A549 (cell line): ENCODE results near the gene CEACAM7. TPM values are rescaled to one million over a fixed set of nuclear protein-coding genes. Genes with fewer than 3 reads are reported as not detected.

ENCODE experiments used
- ATAC-seq, 2 experiments: fragments of 200-7000 bp in 1 of 2; fragments of >200 bp in 1 of 2; cut with Nextera tagmentation in 1 of 2; cut with Tn5 transposase in 1 of 2; 3 replicates each; pipeline versions ENCODE4 v1.8.0 to v1.9.1; 2018 to 2020; ENCODE audit warnings: mild to moderate bottlenecking in 1 of 2, moderate library complexity in 1 of 2
- CTCF ChIA-PET: fragments of 300-600 bp; sonication (Branson Sonifier 250); formaldehyde crosslinking; extraction: SDS; loops from one replicate; lab custom pipeline; 2021; ENCODE audit warnings: antibody characterized with exemption, inconsistent platforms; lab: Yijun Ruan, JAX
- POLR2A ChIA-PET: fragments of 350-600 bp; formaldehyde crosslinking; extraction: SDS; loops from one replicate; lab custom pipeline; 2021; ENCODE audit warnings: antibody characterized with exemption, inconsistent platforms; lab: Yijun Ruan, JAX
- DNase-seq, 2 experiments: peaks; one replicate each; pipeline versions ENCODE4 v3.0.0 to v3.0.0-alpha.2; 2011 to 2016; ENCODE audit warnings: low read depth in 1 of 2, low spot score in 1 of 2
- FAIRE-seq: peaks from 2 replicates; lab custom pipeline; 2011; peaks lifted over from hg19 to GRCh38; lab: Jason Lieb, UNC
- H3K27ac ChIP-seq, 2 experiments: fragments of >200 bp; sonication (Bioruptor Twin); formaldehyde crosslinking; 3 replicates each; pipeline ENCODE4 v1.5.1; 2016 to 2017
- H3K4me1 ChIP-seq: fragments of >200 bp; sonication (Bioruptor Twin); formaldehyde crosslinking; 3 replicates; pipeline ENCODE4 v1.6.1; 2016
- H3K4me2 ChIP-seq: fragments of >200 bp; sonication (Bioruptor Twin); formaldehyde crosslinking; 3 replicates; pipeline ENCODE4 v1.6.1; 2016
- H3K4me3 ChIP-seq: fragments of >200 bp; sonication (Bioruptor Twin); formaldehyde crosslinking; 3 replicates; pipeline ENCODE4 v1.5.1; 2016
- H3K9me3 ChIP-seq: fragments of >200 bp; sonication (Bioruptor Twin); formaldehyde crosslinking; 3 replicates; pipeline ENCODE4 v1.6.1; 2016
- BHLHE40 ChIP-seq: IDR thresholded peaks from 2 replicates; pipeline ENCODE4 v1.6.1; 2012; ENCODE audit warnings: low read depth, low read length, inconsistent platforms
- CBX2 ChIP-seq: fragments of 200-600 bp; sonication (generic); IDR thresholded peaks from 2 replicates; pipeline ENCODE4 v1.6.1; 2016; ENCODE audit warnings: low read depth, mild to moderate bottlenecking, borderline replicate concordance
- CHD2 ChIP-seq: fragments of 150-350 bp; IDR thresholded peaks from 2 replicates; pipeline ENCODE4 v1.6.1; 2014; ENCODE audit warnings: low read length; ENCODE audit not compliant: partially characterized antibody
- CHD4 ChIP-seq: fragments of 200-600 bp; sonication (generic); IDR thresholded peaks from 2 replicates; pipeline ENCODE4 v1.6.1; 2016; ENCODE audit warnings: antibody characterized with exemption, mild to moderate bottlenecking, borderline replicate concordance
- CTCF ChIP-seq: fragments of >200 bp; sonication (Bioruptor Twin); formaldehyde crosslinking; IDR thresholded peaks from 3 replicates; pipeline ENCODE4 v1.5.1; 2016
- ELK1 ChIP-seq: fragments of 150-350 bp; IDR thresholded peaks from 2 replicates; pipeline ENCODE4 v1.6.1; 2014; ENCODE audit warnings: low read depth, mild to moderate bottlenecking, low read length
- EP300 ChIP-seq, 2 experiments: fragments of >200 bp; sonication (Bioruptor Twin); formaldehyde crosslinking; IDR thresholded peaks; 2 replicates in 1 of 2; 3 replicates in 1 of 2; pipeline ENCODE4 v1.6.1; 2016 to 2017
- ESRRA ChIP-seq: fragments of 150-350 bp; IDR thresholded peaks from 2 replicates; pipeline ENCODE4 v1.6.1; 2014; ENCODE audit warnings: mild to moderate bottlenecking, low read length, borderline replicate concordance
- FOXS1 ChIP-seq: fragments of 250-450 bp; sonication (Bioruptor Pico); IDR thresholded peaks from 2 replicates; pipeline ENCODE4 v1.5.0; 2020; ENCODE audit warnings: mild to moderate bottlenecking, moderate library complexity
- HEYL ChIP-seq: fragments of 250-450 bp; sonication (Bioruptor Pico); IDR thresholded peaks from 2 replicates; pipeline ENCODE4 v1.8.0; 2021; ENCODE audit warnings: mild to moderate bottlenecking, moderate library complexity
- HOXB5 ChIP-seq: fragments of 250-450 bp; sonication (Bioruptor Pico); IDR thresholded peaks from 2 replicates; pipeline ENCODE4 v1.5.0; 2020; ENCODE audit warnings: mild to moderate bottlenecking, moderate library complexity
- JUN ChIP-seq, 2 experiments: fragments of >200 bp; sonication (Bioruptor Twin); formaldehyde crosslinking; IDR thresholded peaks; 2 replicates in 1 of 2; 3 replicates in 1 of 2; pipeline ENCODE4 v1.6.1; 2016 to 2017
- KDM1A ChIP-seq: fragments of 200-600 bp; sonication (generic); IDR thresholded peaks from 2 replicates; pipeline ENCODE4 v1.6.1; 2016; ENCODE audit warnings: low read depth, mild to moderate bottlenecking
- KDM5A ChIP-seq: fragments of 200-600 bp; sonication (generic); IDR thresholded peaks from 2 replicates; pipeline ENCODE4 v1.6.1; 2016; ENCODE audit warnings: antibody characterized with exemption, mild to moderate bottlenecking
- MAZ ChIP-seq: fragments of 150-350 bp; IDR thresholded peaks from 2 replicates; pipeline ENCODE4 v1.6.1; 2014; ENCODE audit warnings: antibody characterized with exemption, low read depth, low read length, borderline replicate concordance
- NPAS2 ChIP-seq: fragments of 250-450 bp; sonication (Bioruptor Pico); IDR thresholded peaks from 2 replicates; pipeline ENCODE4 v1.8.0; 2022; ENCODE audit warnings: mild to moderate bottlenecking, moderate library complexity, borderline replicate concordance
- NR3C1 ChIP-seq: fragments of >200 bp; sonication (Bioruptor Twin); formaldehyde crosslinking; IDR thresholded peaks from 3 replicates; pipeline ENCODE4 v1.6.1; 2017
- POLR2AphosphoS2 ChIP-seq: conservative IDR thresholded peaks from 2 replicates; pipeline ENCODE4 v1.6.1; 2012; ENCODE audit warnings: low read length, improper control_type of control experiment, inconsistent platforms
- RNF2 ChIP-seq: fragments of 200-600 bp; sonication (generic); IDR thresholded peaks from 2 replicates; pipeline ENCODE4 v1.6.1; 2016; ENCODE audit warnings: low read depth, mild to moderate bottlenecking, antibody characterized with exemption, moderate library complexity, borderline replicate concordance
- SREBF2 ChIP-seq: fragments of 450-650 bp; IDR thresholded peaks from 2 replicates; pipeline ENCODE4 v1.6.1; 2014; ENCODE audit warnings: mild to moderate bottlenecking, moderate library complexity
- ZFP36 ChIP-seq: fragments of 450-650 bp; IDR thresholded peaks from 2 replicates; pipeline ENCODE4 v1.6.1; 2014; ENCODE audit warnings: borderline replicate concordance; ENCODE audit not compliant: partially characterized antibody
- WGBS: methylation state at CpG from one replicate; pipeline ENCODE4 v1.1.6; 2017; ENCODE audit errors: missing lambda C conversion rate; 5-methylcytosine and 5-hydroxymethylcytosine counted together
- polyA plus RNA-seq, 4 experiments: library from polyadenylated mRNA; depleted of rRNA in 3 of 4; stranded (reverse); fragments of >200 nt; fragmentation: RNase III in 1 of 4; extraction: RNeasy Plus Mini Kit Qiagen cat#74134 plus additional on column Dnase treatment in 1 of 4; gene quantifications; 2 replicates in 3 of 4; 3 replicates in 1 of 4; pipeline ENCODE4 v1.2.3, GENCODE V29; 2011 to 2017
- small RNA-seq, 6 experiments: library from RNA; depleted of rRNA; stranded (forward); fragments of <200 nt; gene quantifications; one replicate each; pipeline ENCODE3, GENCODE V24; 2012

Gene CEACAM7
- polyA plus RNA-seq, 2 of the 4 experiments (the other 2 are of a cell fraction), result 0.05 TPM; not detected in 1

GRCh38 chr19:41624515-41624914, 63.6 kb downstream of the CEACAM7 start:
- 25% methylated on average over 7 of the region's 7 CpGs for WGBS
- FAIRE-seq (peak; percentile 65), ATAC-seq (peak in 1 of 2 experiments; percentile 10; a peak in 2 of 6 replicates), DNase-seq (no peak)
- H3K9me3 ChIP-seq, result no peaks in the 10 kb centered on the region
- ChIA-PET CTCF (interaction anchor here (0.5 to 4.0 kb wide), 11 partner anchors 10 to 169 kb away, joined by 3 to 27 read pairs (median 5); no protein-coding TSS in a partner anchor), POLR2A (no interaction called here)
- no peaks in the 10 kb centered on the region for H3K4me1 ChIP-seq
- TF ChIP-seq SREBF2 (no peak), JUN (IDR thresholded peaks at IDR 0.05) (no peak), ESRRA (no peak), BHLHE40 (no peak), CHD4 (no peak), EP300 (IDR thresholded peaks at IDR 0.05) (no peak), HEYL (CRISPR knock-in tag) (no peak), HOXB5 (CRISPR knock-in tag) (no peak), RNF2 (no peak), NPAS2 (no peak), ZFP36 (no peak), FOXS1 (no peak), NR3C1 (no peak)
- H3K4me2 ChIP-seq, result no peak overlapping the region
- no peak overlapping the region for H3K4me3 ChIP-seq
- H3K27ac ChIP-seq, result no peak overlapping the region

GRCh38 chr19:41623360-41623759, 64.7 kb downstream of the CEACAM7 start:
- no peak for TF ChIP-seq CTCF
- no peak for TF ChIP-seq MAZ
- TF ChIP-seq KDM5A, result no peak
- no peak for TF ChIP-seq POLR2AphosphoS2
- TF ChIP-seq CHD2, result no peak
- TF ChIP-seq FOXS1, result no peak
- no peak for TF ChIP-seq ELK1
- no peak for TF ChIP-seq CBX2
- TF ChIP-seq ESRRA, result no peak
- TF ChIP-seq KDM1A, result no peak
- ATAC-seq, result no peak
- WGBS, result 16% methylated on average over 4 of the region's 4 CpGs
- no peak for DNase-seq
- no peak overlapping the region for H3K4me3 ChIP-seq
- no peaks in the 10 kb centered on the region for H3K9me3 ChIP-seq
- no peak overlapping the region for H3K4me2 ChIP-seq
- ChIA-PET CTCF (interaction anchor here (0.7 to 2.2 kb wide), 3 partner anchors 19 to 124 kb away, joined by 4 to 8 read pairs (median 8); no protein-coding TSS in a partner anchor), POLR2A (no interaction called here)
- no peaks in the 10 kb centered on the region for H3K4me1 ChIP-seq
- H3K27ac ChIP-seq, result no peak overlapping the region; a peak in 1 of 6 replicates
- no peak for FAIRE-seq

Small RNA genes within 50 kb of the gene (small RNA-seq; reads per million reads assigned to genes)
- 0 reads per million in 6 experiments for gene AC243960.4

Other genes with a start within 250 kb of the CEACAM7 start
- 128 and 132 TPM in 2 replicates for gene DMAC2, start 248.4 kb downstream of the CEACAM7 start, polyA plus RNA-seq (2011; rRNA removed)
- 155 to 161 TPM (median 158 TPM) in 3 replicates for gene DMAC2, start 248.4 kb downstream of the CEACAM7 start, polyA plus RNA-seq (2017; fragmentation: RNase III; extraction: RNeasy Plus Mini Kit Qiagen cat#74134 plus additional on column Dnase treatment)
- 0.24 and 0.26 TPM in 2 replicates for gene ERICH4, start 245.1 kb downstream of the CEACAM7 start, polyA plus RNA-seq (2011; rRNA removed)
- 0.10 TPM in 1 of 3 replicates, not detected in the others for gene ERICH4, start 245.1 kb downstream of the CEACAM7 start, polyA plus RNA-seq (2017; fragmentation: RNase III; extraction: RNeasy Plus Mini Kit Qiagen cat#74134 plus additional on column Dnase treatment)
- gene CEACAM21, start 112.1 kb downstream of the CEACAM7 start, polyA plus RNA-seq (2011; rRNA removed), result not detected in 2 replicates
- gene CEACAM21, start 112.1 kb downstream of the CEACAM7 start, polyA plus RNA-seq (2017; fragmentation: RNase III; extraction: RNeasy Plus Mini Kit Qiagen cat#74134 plus additional on column Dnase treatment), result not detected in 3 replicates
- not detected in 2 replicates for gene CEACAM4, start 61.2 kb downstream of the CEACAM7 start, polyA plus RNA-seq (2011; rRNA removed)
- not detected in 3 replicates for gene CEACAM4, start 61.2 kb downstream of the CEACAM7 start, polyA plus RNA-seq (2017; fragmentation: RNase III; extraction: RNeasy Plus Mini Kit Qiagen cat#74134 plus additional on column Dnase treatment)
- 1.3 and 2.3 TPM in 2 replicates for gene CEACAM5, start 20.4 kb upstream of the CEACAM7 start, polyA plus RNA-seq (2011; rRNA removed)
- gene CEACAM5, start 20.4 kb upstream of the CEACAM7 start, polyA plus RNA-seq (2017; fragmentation: RNase III; extraction: RNeasy Plus Mini Kit Qiagen cat#74134 plus additional on column Dnase treatment), result 0.12 TPM in 1 of 3 replicates, not detected in the others
- 17.7 and 26.7 TPM in 2 replicates for gene CEACAM6, start 67.3 kb upstream of the CEACAM7 start, polyA plus RNA-seq (2011; rRNA removed)
- 0.51 to 0.97 TPM (median 0.53 TPM) in 3 replicates for gene CEACAM6, start 67.3 kb upstream of the CEACAM7 start, polyA plus RNA-seq (2017; fragmentation: RNase III; extraction: RNeasy Plus Mini Kit Qiagen cat#74134 plus additional on column Dnase treatment)
- gene CEACAM3, start 108.3 kb upstream of the CEACAM7 start, polyA plus RNA-seq (2011; rRNA removed), result not detected in 2 replicates
- not detected in 3 replicates for gene CEACAM3, start 108.3 kb upstream of the CEACAM7 start, polyA plus RNA-seq (2017; fragmentation: RNase III; extraction: RNeasy Plus Mini Kit Qiagen cat#74134 plus additional on column Dnase treatment)
- gene LYPD4, start 156.4 kb upstream of the CEACAM7 start, polyA plus RNA-seq (2011; rRNA removed), result not detected in 2 replicates
- gene LYPD4, start 156.4 kb upstream of the CEACAM7 start, polyA plus RNA-seq (2017; fragmentation: RNase III; extraction: RNeasy Plus Mini Kit Qiagen cat#74134 plus additional on column Dnase treatment), result not detected in 3 replicates
- not detected in 2 replicates for gene DMRTC2, start 156.8 kb upstream of the CEACAM7 start, polyA plus RNA-seq (2011; rRNA removed)
- not detected in 3 replicates for gene DMRTC2, start 156.8 kb upstream of the CEACAM7 start, polyA plus RNA-seq (2017; fragmentation: RNase III; extraction: RNeasy Plus Mini Kit Qiagen cat#74134 plus additional on column Dnase treatment)
- 2,749 and 3,564 TPM in 2 replicates for gene RPS19, start 172.0 kb upstream of the CEACAM7 start, polyA plus RNA-seq (2011; rRNA removed)
- gene RPS19, start 172.0 kb upstream of the CEACAM7 start, polyA plus RNA-seq (2017; fragmentation: RNase III; extraction: RNeasy Plus Mini Kit Qiagen cat#74134 plus additional on column Dnase treatment), result 7,778 to 7,989 TPM (median 7,924 TPM) in 3 replicates
- gene CD79A, start 189.0 kb upstream of the CEACAM7 start, polyA plus RNA-seq (2011; rRNA removed), result 0.52 and 0.57 TPM in 2 replicates
- gene CD79A, start 189.0 kb upstream of the CEACAM7 start, polyA plus RNA-seq (2017; fragmentation: RNase III; extraction: RNeasy Plus Mini Kit Qiagen cat#74134 plus additional on column Dnase treatment), result 0.29 to 0.54 TPM (median 0.29 TPM) in 3 replicates
- gene ARHGEF1, start 194.9 kb upstream of the CEACAM7 start, polyA plus RNA-seq (2011; rRNA removed), result 34.5 and 38.0 TPM in 2 replicates
- gene ARHGEF1, start 194.9 kb upstream of the CEACAM7 start, polyA plus RNA-seq (2017; fragmentation: RNase III; extraction: RNeasy Plus Mini Kit Qiagen cat#74134 plus additional on column Dnase treatment), result 71.5 to 92.9 TPM (median 84.2 TPM) in 3 replicates
- gene ERFL, start 240.2 kb upstream of the CEACAM7 start, polyA plus RNA-seq (2011; rRNA removed), result 0.19 and 0.21 TPM in 2 replicates
- 0.10 to 0.20 TPM (median 0.15 TPM) in 3 replicates for gene ERFL, start 240.2 kb upstream of the CEACAM7 start, polyA plus RNA-seq (2017; fragmentation: RNase III; extraction: RNeasy Plus Mini Kit Qiagen cat#74134 plus additional on column Dnase treatment)